ENCODE results near the gene IPO5.

Gene IPO5

DNA sequence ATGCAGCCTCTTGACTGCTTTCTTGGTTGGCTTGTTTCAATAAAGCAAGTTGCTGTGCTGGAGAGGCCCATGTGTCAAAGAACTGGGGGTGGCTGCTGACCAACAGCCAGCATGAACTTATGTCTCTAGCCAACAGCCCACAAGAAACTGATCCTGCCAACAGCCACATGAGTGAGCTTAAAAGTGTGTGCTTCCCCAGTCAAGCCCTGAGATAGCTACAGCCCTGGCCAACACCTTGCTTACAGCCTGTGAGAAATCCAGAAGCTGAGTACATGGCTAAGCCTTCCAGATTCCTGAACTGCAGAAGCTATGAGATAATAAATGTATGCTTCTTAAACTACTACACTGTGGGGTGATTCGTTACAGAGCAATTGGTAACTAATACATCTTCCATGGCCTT lies 38.9 kb upstream of the IPO5 start:
- TF ChIP-seq, protein P1, sequence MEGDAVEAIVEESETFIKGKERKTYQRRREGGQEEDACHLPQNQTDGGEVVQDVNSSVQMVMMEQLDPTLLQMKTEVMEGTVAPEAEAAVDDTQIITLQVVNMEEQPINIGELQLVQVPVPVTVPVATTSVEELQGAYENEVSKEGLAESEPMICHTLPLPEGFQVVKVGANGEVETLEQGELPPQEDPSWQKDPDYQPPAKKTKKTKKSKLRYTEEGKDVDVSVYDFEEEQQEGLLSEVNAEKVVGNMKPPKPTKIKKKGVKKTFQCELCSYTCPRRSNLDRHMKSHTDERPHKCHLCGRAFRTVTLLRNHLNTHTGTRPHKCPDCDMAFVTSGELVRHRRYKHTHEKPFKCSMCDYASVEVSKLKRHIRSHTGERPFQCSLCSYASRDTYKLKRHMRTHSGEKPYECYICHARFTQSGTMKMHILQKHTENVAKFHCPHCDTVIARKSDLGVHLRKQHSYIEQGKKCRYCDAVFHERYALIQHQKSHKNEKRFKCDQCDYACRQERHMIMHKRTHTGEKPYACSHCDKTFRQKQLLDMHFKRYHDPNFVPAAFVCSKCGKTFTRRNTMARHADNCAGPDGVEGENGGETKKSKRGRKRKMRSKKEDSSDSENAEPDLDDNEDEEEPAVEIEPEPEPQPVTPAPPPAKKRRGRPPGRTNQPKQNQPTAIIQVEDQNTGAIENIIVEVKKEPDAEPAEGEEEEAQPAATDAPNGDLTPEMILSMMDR (IDR thresholded peaks at IDR 0.05; ENCODE audit: low read depth, low read length, missing control alignments), result no peak
- no peak overlapping the region for H3K4me3 ChIP-seq (replicated peaks; ENCODE audit: low read depth, low read length)
- DNase-seq (ENCODE audit: extremely low read depth, low read depth), result no peak

GRCh38 chr13:97921176-97921816 lies 32.2 kb upstream of the IPO5 start:
- TF ChIP-seq, protein P1 (IDR thresholded peaks at IDR 0.05; ENCODE audit: low read depth, low read length, missing control alignments), result no peak
- no peak overlapping the region for H3K4me3 ChIP-seq (replicated peaks; ENCODE audit: low read depth, low read length)
- no peak for DNase-seq (ENCODE audit: extremely low read depth, low read depth)

- H3K4me3 ChIP-seq (replicated peaks; ENCODE audit: low read depth, low read length), result no peak overlapping the region
- DNase-seq (ENCODE audit: extremely low read depth, low read depth), result no peak
- TF ChIP-seq, protein P1 (IDR thresholded peaks at IDR 0.05; ENCODE audit: low read depth, low read length, missing control alignments), result no peak
These were observed 25.2 kb upstream of the IPO5 start for GRCh38 chr13:97928301-97928700.

DNA sequence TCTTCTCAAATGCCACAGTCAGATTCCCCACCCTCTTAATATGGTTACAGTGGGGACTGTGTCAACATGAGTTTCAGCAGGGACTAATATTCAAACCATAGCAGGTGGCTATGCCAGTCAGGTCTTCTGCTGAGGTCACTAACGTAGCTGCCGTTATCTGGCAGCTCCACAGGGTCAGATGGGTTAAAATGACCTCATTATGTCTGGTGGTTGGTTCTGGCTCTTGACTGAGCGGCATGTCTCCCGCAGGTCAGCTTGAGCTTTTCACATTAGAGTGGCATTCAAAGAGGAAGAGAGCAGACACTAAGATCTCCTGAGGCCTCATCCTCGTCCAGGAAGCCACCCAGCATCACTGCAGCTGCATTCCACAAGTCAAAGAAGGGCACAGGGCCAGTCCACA lies 21.4 kb upstream of the IPO5 start:
- no peak overlapping the region for H3K4me3 ChIP-seq (replicated peaks; ENCODE audit: low read depth, low read length)
- TF ChIP-seq, protein P1 (IDR thresholded peaks at IDR 0.05; ENCODE audit: low read depth, low read length, missing control alignments), result no peak
- DNase-seq (ENCODE audit: extremely low read depth, low read depth), result no peak

DNA sequence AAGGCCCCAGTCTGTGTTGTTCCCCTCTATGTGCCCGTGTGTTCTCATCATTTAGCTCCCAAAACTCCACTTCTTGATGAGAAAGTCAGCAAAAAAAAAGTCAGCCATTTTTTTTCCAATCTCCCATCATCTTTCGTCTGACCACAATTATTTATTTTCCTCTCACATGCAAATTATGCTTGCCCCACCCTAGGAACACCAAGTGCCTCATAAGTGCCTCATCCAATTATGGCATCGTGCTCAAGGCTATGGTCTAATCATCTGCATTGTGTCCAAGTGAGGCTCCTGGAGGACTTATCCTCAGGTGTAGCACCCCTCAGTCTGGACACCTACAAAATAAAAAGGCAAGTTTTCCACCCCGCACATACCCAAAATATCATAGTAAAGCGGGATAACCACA lies 20.8 kb upstream of the IPO5 start:
- no peak overlapping the region for H3K4me3 ChIP-seq (replicated peaks; ENCODE audit: low read depth, low read length)
- TF ChIP-seq, protein P1 (IDR thresholded peaks at IDR 0.05; ENCODE audit: low read depth, low read length, missing control alignments), result no peak
- DNase-seq (ENCODE audit: extremely low read depth, low read depth), result no peak

DNA sequence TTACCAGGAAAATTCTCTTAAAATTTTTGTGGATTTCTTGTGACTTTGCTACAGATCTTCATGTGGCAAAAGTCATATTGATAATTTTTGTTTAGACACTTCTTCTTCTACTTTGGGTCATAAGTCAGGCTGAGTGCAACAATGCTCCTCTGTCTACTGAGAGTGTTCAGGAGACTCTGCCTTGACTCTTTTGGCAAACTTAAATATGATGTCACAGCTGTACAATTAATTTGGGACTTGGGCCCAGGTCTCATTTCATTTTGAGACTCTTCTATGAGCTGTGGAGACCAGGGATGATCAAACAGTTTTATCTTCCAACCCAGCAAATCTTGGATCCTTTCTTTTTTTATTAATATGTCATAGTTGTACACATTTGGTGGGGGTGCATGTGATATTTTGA lies 19.7 kb upstream of the IPO5 start:
- H3K4me3 ChIP-seq (replicated peaks; ENCODE audit: low read depth, low read length), result no peak overlapping the region
- no peak for DNase-seq (ENCODE audit: extremely low read depth, low read depth)
- TF ChIP-seq, protein P1 (IDR thresholded peaks at IDR 0.05; ENCODE audit: low read depth, low read length, missing control alignments), result no peak

DNA sequence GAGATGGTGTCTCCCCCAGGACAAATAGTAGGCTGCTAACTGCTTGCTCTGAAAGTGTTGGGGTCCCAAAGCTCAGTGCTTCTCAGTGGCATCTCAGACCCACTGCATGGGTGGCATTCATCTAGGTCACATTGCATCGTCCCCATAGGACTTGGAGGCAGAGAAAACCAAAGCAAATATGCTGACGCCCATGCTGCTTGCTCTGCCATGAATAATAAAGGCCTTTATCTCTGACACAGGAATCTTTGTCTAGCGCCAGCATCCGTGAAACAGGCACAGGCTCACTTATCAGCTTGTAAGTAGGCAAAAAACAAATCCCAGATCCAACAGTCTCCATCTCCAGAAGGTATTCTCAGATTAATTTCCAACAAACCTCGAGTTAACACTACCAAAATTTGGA lies 18.9 kb upstream of the IPO5 start:
- H3K4me3 ChIP-seq (replicated peaks; ENCODE audit: low read depth, low read length), result no peak overlapping the region
- DNase-seq (ENCODE audit: extremely low read depth, low read depth), result no peak
- TF ChIP-seq, protein P1 (IDR thresholded peaks at IDR 0.05; ENCODE audit: low read depth, low read length, missing control alignments), result no peak
